Stimulated activated CD8-positive, alpha-beta memory T cell treated with anti-CD3 and anti-CD28 coated beads, Interleukin-12 subunit alpha, Interleukin-12 subunit beta, amount 100 ng/mL, for 24 hours (primary cell): ENCODE data around the gene COG4.
"Not testable (repeated sequence)": the region's sequence is repeated elsewhere in the genome, so short reads cannot be mapped to it uniquely, and the experiment has no call there.

Source experiments
- DNase-seq: peaks from one replicate; pipeline ENCODE4 v3.0.0-alpha.2; 2020; ENCODE audit errors: extremely low read depth

COG4 gene

DNA sequence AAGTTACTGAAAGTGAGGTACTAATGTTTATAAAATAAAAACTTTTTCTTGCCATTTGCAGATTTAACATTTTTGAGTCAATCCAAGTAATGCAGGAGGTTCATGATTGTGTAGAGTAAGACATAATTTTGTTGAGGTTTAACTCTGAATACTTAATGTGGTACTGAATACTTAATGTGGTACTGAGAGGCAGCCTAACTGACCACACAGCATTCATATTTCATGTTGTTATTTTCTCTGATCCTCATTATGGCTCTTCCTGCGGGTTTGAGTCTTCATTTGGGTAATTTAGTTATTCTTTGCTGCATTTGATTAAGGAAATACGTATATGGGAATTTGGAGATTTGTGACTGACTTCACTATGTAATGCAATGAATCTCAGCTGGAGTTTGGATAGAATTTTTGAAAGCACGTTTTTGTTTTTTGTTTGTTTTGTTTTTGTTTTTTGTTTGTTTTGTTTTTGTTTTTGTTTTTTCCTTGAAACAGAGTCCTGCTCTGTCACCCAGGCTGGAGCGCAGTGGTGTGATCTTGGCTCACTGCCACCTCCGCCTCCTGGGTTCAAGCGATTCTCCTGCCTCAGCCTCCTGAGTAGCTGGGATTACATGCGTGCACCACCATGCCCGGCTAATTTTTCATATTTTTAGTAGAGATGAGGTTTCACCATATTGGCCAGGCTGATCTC lies 4.1 kb upstream of the COG4 start:
- no peak for DNase-seq

DNA sequence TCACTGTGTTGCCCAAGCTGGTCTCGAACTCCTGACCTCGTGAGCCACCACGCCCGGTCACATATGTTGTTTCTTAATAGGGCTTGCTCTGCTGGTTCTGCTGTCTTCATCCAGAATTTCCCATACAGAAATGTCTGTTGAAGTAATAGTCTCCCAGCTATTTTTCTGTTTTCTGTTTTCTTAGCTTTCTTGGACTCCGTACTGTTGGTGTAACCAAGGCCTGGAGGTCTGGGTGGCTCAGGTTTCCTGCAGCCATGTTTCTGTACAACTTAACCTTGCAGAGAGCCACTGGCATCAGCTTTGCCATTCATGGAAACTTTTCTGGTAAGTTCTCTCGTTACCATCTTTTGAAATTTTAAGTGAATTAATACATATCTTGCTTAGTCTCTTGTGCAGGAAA lies 3.0 kb upstream of the COG4 start:
- DNase-seq: no peak

- DNase-seq: not testable (repeated sequence)
Measured at GRCh38 chr16:70524399-70524825, 1.1 kb upstream of the COG4 start.

DNA sequence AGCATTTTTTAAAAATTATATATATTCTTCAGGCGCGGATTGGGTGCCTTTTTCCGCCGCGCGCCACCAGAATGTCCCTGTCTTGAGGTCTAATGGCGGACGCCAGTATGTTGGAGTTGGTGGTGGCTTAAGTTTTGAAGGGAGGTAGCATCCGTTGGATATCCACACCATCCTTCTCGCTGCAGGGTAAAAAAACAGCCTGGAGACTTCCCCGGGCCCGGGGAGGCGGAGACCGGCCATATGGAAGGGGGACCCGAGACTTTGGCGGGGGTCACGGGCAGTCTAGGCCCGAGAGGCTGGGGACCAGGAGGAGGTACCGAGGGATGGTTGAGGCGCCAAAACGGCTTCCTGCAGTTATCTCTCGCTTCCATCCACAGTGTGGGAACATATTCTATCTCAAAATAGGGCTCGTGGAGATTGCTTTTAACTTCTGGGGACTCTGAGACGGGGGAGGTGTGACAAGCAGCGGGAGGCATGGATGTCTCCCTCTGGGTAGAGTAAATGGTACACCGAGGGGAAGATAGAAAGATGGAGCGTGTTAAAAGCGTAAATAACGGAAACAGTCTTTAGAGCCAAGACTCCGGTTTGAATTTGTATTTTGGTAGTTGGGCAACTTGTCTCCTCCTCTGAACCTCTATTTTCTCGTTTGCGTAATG lies 517 bp upstream of the COG4 start, which contains the start of gene SF3B3:
Gene SF3B3 (plus strand): TSS at position 74 of the 656 bp plus-strand sequence. CDS start 2,841 bp downstream, outside the sequence.
- DNase-seq: peak; percentile 28

DNA sequence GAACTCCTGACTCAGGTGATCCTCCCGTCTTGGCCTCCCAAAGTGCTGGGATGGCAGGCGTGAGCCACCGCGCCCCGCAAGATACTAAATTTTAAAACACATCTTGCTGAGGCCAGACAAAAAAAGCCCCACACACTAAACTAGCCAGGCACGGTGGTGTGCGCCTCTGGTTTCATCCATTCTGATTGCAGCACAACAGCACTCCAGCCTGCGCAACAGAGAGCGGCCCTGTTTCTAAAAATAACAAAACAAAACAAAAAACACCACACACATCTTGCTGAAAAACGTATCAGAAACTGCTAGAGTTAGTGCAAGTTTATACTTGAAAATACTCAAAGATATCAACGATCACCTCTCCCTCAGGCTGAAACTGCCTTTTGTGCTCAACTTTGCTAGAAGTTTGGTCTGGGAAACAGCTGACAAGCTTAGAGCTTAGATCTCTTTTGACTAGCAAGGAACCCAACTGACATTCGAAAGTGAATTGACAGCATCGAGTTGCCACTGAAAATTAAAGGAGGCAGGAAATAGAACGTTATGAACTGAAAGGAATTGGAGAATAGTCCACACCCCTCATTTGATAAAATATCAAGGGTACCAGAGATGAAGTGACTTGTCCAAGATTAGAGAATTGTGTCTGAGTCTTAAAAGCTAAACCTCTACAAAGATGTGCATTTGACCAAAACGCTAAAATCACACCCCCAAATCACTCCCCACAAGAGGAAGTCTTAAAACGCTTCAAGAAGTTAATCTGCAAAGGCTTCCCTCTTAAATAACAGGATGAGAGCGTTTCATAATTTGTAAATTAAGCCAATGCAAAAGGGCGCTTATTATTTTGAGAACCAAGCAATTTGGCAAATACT lies 908 bp downstream of the COG4 start:
- no peak for DNase-seq

DNA sequence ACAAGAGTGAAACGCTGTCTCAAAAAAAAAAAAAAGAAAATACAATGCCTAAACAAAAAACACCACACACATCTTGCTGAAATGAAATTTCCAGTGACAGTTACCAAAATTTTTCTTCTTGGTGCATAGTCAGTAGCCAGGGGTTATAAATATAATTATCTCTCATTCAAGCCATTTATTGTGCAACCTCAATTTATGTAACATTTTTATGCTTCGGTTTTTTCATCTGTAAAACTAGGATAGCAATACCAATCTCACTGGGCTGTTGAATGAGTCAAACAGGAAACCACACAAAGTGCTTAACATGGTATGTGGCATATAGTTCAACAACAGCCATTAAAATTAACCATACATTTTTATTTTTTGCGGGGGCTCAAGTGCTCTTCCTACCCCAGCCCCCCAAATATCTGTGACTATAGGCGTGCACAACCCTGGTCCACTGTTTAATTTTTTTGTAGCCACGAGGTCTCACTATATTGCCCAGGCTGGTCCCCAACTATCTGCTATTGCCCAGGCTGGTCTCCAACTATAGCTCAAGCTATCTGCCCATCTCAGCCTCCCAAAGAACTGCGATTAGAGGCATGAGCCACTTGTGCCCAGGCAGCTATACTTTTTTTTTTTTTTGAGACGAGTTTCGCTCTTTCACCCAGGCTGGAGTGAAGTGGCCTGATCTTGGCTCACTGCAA lies 2.6 kb downstream of the COG4 start:
- DNase-seq: no peak

- no peak for DNase-seq
Measured at GRCh38 chr16:70512456-70512855, 10.9 kb downstream of the COG4 start.

- no peak for DNase-seq
Measured at GRCh38 chr16:70511833-70512232, 11.5 kb downstream of the COG4 start.

DNA sequence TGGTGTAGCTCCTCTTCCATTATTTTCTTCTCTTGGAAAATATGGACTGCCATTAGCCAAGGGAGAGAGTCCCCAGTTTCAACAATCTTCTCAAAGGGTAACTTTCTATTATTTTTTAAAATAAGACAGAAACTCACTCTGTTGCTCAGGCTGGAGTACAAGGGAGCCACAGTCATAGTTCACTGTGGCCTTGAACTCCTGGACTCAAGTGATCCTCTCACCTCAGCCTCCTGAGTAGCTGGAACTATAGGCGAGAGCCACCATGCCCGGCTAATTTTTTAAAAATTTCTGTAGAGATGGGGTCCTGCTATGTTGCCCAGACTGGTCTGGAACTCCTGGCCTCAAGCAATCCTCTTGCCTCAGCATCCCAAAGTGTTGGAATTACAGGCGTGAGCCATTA lies 13.1 kb downstream of the COG4 start:
- DNase-seq: no peak

- no peak for DNase-seq
Measured at GRCh38 chr16:70508752-70509151, 14.6 kb downstream of the COG4 start.

DNA sequence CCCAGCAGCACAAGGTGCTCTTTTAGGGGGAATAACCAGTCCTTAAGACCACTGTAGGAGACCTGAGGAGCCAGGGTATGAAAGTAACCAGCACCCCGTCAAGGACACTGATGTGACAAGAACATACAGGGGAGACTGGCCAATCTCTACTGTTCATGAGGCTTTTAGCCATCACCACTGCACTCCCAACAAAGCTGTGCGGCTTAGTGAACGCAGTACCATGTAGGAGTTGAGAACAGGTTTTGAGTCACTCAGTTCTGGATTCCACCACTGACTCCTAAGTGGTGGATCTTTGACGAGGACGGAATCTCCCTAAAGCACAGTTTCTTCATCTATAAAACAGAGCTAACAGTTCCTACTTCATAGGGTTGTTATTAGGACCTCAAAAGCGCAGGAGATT lies 26.8 kb downstream of the COG4 start:
- DNase-seq: no peak

DNA sequence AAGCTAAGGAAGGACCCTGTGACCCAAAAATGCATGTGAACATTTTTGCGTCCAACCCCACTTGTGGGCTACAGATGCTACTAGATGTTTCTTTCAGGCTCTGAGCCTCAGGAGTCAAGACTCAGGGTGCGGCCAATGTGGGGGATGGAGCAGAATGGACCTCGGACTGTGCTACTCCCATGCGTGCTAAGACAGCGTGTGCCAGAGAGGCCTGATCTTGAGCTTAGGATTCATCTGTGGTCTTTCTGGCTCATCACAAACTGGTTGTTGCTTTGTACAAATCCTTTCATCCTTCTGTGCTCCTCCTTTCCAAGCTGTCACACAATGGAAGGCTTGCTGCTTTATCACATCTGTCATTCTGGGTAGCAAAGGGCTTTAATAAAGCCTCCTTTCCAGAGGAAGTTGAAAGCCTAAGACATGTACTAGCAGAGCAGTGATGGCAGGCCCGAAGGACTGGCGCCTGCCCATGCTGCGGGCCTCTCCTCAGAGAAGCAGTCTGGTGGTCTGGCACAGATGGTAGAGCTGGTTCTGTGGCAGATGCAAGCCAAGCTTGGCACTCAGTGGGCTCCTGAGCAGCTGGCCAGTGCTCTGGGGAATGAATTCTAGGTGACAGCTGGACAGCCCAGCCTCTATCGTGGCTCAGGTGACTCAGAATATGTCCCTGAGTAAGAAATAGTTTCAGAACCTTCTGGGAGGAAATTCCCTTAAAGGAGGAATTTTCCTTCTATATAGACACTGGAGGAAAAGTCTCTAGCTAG lies 27.8 kb downstream of the COG4 start:
- DNase-seq: no peak

GRCh38 chr16:70494777-70495176 lies 28.6 kb downstream of the COG4 start:
- DNase-seq: no peak

DNA sequence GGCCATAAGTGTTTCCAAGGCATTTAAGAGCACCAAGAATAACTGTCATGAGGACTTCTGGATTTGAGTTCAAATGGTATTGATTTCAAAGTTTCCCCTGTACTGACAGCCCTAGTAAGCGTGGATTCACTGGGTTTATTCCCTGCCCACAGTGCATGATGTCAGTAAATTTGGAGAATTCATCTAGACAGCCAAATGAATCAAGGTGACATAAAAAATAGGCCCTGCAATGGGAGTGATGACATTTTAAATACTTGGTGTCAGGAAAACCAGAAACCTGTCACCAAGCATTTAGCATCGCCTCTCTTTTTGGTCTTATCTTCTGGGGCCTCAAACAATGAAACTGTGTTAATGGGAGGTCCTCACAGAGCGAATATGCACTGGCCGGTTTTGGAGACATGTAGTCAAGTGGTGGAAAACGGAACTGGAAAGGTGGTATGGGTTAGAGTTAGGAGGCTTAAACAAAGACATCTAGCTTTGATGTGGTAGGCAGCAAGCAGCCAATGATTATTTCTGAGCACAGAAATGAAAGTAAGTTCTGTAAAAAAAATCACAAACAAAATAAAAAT lies 29.1 kb downstream of the COG4 start:
- no peak for DNase-seq

DNA sequence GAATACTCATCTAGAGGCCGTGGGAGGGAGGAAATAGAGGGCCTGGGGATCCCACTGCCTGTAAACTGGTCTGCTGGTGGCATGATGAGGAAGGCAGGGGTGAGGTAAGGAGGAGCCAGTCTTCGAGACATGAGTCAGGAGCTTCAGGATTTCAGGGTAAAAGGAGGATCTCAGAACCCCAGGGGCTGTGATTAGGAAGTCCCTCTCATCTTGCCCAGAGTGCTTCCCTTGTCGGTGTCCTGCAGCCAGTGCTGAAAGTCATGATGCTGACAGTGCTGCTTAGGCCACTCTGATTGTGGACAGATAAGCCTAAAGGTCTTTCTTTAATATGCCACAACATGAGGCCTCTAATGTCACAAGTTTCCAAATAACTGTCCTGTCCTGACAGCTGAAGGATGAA lies 29.6 kb downstream of the COG4 start:
- DNase-seq: no peak

DNA sequence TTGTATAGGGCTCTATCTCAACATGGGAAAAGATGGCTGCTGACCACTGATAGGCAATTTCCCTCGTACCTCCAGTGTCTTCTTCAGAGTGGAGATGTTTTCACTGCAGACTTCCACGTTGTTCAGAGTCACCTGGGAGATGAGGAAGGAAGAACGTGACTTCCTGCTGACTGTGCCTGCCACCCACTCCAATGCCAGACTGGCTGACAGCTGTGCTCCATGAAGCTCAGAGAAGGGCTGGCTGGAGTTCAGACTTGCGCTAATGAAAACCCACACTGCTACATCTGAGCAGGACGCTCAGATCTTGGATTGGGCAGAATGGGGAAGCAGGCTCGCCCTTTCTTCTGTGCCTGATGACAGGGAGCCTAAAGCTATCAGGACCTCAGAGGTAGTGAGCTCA lies 33.1 kb downstream of the COG4 start:
- no peak for DNase-seq

GRCh38 chr16:70484867-70485266 lies 38.5 kb downstream of the COG4 start:
- no peak for DNase-seq

GRCh38 chr16:70483426-70483825 lies 39.9 kb downstream of the COG4 start:
- no peak for DNase-seq

DNA sequence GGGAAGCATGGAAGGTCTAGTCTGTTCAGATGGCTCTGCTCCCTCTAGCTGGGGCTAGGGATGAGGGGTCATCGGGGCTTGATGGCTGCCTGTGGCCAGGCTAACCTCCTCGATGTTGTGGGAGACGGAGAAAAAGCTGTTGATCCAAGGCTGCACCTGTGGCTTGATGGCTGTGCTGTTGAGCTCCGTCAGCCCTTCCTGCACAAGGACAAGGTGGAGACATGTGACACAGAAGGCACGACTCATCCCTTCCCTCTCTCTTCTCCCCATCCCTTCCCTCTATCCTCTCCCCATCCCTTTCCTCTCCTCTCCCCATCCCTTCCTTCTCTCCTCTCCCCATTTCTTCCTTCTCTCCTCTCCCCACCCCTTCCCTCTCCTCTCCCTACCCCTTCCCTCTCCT lies 40.7 kb downstream of the COG4 start:
- DNase-seq: no peak

DNA sequence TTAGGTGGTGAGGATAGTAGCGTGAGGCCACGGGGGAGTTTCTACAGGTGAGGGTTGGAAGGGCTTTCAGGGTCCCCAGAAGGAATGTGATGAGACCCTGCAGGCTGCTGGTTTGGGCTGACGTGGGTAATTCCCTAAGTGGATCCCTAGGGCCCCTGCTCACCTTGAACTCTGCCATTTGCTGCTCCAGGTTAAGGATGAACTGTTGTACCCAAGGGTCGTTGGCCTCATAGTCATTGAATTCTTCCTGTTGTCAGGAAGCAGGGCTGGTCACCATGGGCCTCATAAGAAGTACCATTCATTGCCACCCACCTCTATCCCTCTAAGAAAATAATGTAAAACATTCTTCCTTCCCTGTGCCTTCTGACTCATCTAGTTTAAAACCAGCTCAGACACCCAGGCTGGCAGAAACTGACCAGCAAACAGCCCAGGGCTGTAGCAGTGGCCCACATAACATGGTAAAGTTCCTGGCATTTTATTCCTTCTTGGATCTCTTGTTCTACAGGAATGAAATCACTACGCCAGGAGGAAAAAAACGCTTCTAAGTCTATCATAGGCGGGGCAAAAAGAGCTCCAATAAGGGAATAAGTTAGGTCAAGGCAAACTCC lies 41.3 kb downstream of the COG4 start:
- DNase-seq: no peak
